CD4-positive, alpha-beta T cell treated with Interleukin-15 for 4 hours (primary cell): Measurements from ENCODE around the gene AMDHD2.
"Not testable (repeated sequence)": the region's sequence is repeated elsewhere in the genome, so short reads cannot be mapped to it uniquely, and the experiment has no call there.

Experiments used
- DNase-seq: peaks from one replicate; pipeline ENCODE4 v3.0.0-alpha.2; 2020; ENCODE audit warnings: low spot score

AMDHD2 gene

GRCh38 chr16:2520097-2520783, at the start of gene AMDHD2:
AMDHD2 (plus strand) TSS chr16:2520371; CDS start chr16:2520459, 88 bp downstream.
- DNase-seq = peak; percentile 86

- DNase-seq = no peak
Measured at GRCh38 chr16:2470603-2471015, 49.6 kb upstream of the AMDHD2 start.

GRCh38 chr16:2471016-2471652, 49.0 kb upstream of the AMDHD2 start, which contains the start of gene NTN3:
NTN3 (plus strand) TSS chr16:2471297; CDS start chr16:2471702, 405 bp downstream.
- DNase-seq = no peak

- no peak for DNase-seq
Measured at GRCh38 chr16:2471653-2472487, 48.3 kb upstream of the AMDHD2 start.

GRCh38 chr16:2472488-2472864, 47.7 kb upstream of the AMDHD2 start:
- DNase-seq = no peak

GRCh38 chr16:2472885-2473445, 47.2 kb upstream of the AMDHD2 start:
- no peak for DNase-seq

- DNase-seq = peak; percentile 9
Measured at GRCh38 chr16:2473446-2473926, 46.7 kb upstream of the AMDHD2 start.

GRCh38 chr16:2473999-2474876, 45.9 kb upstream of the AMDHD2 start:
- DNase-seq = peak; percentile 59

- peak; percentile 82 for DNase-seq
Measured at GRCh38 chr16:2474877-2475412, 45.2 kb upstream of the AMDHD2 start, which contains the start of gene TBC1D24. TBC1D24 (plus strand) TSS chr16:2475127; CDS start chr16:2496149, 21,022 bp downstream.

GRCh38 chr16:2475413-2476344, 44.5 kb upstream of the AMDHD2 start:
- DNase-seq = peak; percentile 16

- DNase-seq = no peak
Measured at GRCh38 chr16:2476345-2476720, 43.8 kb upstream of the AMDHD2 start.

- DNase-seq = no peak
Measured at GRCh38 chr16:2476741-2477140, 43.4 kb upstream of the AMDHD2 start.

- no peak for DNase-seq
Measured at GRCh38 chr16:2477327-2477726, 42.8 kb upstream of the AMDHD2 start.

- DNase-seq = no peak
Measured at GRCh38 chr16:2478279-2478678, 41.9 kb upstream of the AMDHD2 start.

- not testable (repeated sequence) for DNase-seq
Measured at GRCh38 chr16:2479996-2480395, 40.2 kb upstream of the AMDHD2 start.

- no peak for DNase-seq
Measured at GRCh38 chr16:2480948-2481347, 39.2 kb upstream of the AMDHD2 start.

- DNase-seq = no peak
Measured at GRCh38 chr16:2481676-2482075, 38.5 kb upstream of the AMDHD2 start.

- DNase-seq = no peak
Measured at GRCh38 chr16:2482249-2482648, 37.9 kb upstream of the AMDHD2 start.

- DNase-seq = no peak
Measured at GRCh38 chr16:2482708-2483534, 37.2 kb upstream of the AMDHD2 start.
